Measurements from ENCODE around the gene DGKD.

Gene DGKD

DNA sequence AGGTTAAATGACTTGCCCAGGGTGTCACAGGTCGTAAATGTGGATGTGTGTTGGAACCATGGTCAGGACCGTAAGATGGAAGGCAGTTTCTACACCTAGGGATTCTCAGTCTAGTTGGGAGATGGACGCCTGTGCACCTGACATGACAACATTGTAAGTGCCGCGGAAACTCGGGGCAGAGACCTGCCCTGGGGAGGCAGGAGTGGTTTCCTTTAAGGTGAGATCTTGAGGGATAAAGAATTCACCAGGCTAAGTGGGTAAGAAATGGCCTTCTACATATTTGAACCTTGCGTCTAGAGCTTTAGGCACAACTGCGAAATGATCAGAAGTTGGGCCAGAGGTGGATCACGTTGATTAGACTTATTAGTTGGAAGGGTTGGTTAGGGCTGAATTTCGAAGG, 1.6 kb downstream of the DGKD start:
- Histone ChIP-seq H3K4me2 (ENCODE audit: low read length) (peak overlapping the region; percentile 98; the same call in 1 of the 2 replicates), H3K79me2 (ENCODE audit: low read length) (peaks cover 39% of the 10 kb centered on the region), H3K9ac (ENCODE audit: low read length) (no peak overlapping the region), H4K20me1 (ENCODE audit: insufficient read depth, low read length) (peaks cover 6% of the 10 kb centered on the region; the same call in 1 of the 2 replicates), H2AFZ (ENCODE audit: low read depth, low read length) (no peak overlapping the region), H3K4me1 (ENCODE audit: low read length) (peaks cover 8% of the 10 kb centered on the region), H3K4me3 (ENCODE audit: low read length) (no peak overlapping the region), H3K27ac (ENCODE audit: low read length) (no peak overlapping the region), H3K9me3 (ENCODE audit: insufficient read depth, low read length) (no peaks in the 10 kb centered on the region), H3K36me3 (replicated peaks; ENCODE audit: low read depth, low read length) (peaks cover 4% of the 10 kb centered on the region), H3K27me3 (ENCODE audit: low read depth, low read length) (no peaks in the 10 kb centered on the region)
- TF ChIP-seq EZH2phosphoT487 (IDR thresholded peaks at IDR 0.05; ENCODE audit: low read depth), result no peak
- TF ChIP-seq, protein P1, sequence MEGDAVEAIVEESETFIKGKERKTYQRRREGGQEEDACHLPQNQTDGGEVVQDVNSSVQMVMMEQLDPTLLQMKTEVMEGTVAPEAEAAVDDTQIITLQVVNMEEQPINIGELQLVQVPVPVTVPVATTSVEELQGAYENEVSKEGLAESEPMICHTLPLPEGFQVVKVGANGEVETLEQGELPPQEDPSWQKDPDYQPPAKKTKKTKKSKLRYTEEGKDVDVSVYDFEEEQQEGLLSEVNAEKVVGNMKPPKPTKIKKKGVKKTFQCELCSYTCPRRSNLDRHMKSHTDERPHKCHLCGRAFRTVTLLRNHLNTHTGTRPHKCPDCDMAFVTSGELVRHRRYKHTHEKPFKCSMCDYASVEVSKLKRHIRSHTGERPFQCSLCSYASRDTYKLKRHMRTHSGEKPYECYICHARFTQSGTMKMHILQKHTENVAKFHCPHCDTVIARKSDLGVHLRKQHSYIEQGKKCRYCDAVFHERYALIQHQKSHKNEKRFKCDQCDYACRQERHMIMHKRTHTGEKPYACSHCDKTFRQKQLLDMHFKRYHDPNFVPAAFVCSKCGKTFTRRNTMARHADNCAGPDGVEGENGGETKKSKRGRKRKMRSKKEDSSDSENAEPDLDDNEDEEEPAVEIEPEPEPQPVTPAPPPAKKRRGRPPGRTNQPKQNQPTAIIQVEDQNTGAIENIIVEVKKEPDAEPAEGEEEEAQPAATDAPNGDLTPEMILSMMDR (IDR thresholded peaks at IDR 0.05; ENCODE audit: low read depth, low read length), result no peak

DNA sequence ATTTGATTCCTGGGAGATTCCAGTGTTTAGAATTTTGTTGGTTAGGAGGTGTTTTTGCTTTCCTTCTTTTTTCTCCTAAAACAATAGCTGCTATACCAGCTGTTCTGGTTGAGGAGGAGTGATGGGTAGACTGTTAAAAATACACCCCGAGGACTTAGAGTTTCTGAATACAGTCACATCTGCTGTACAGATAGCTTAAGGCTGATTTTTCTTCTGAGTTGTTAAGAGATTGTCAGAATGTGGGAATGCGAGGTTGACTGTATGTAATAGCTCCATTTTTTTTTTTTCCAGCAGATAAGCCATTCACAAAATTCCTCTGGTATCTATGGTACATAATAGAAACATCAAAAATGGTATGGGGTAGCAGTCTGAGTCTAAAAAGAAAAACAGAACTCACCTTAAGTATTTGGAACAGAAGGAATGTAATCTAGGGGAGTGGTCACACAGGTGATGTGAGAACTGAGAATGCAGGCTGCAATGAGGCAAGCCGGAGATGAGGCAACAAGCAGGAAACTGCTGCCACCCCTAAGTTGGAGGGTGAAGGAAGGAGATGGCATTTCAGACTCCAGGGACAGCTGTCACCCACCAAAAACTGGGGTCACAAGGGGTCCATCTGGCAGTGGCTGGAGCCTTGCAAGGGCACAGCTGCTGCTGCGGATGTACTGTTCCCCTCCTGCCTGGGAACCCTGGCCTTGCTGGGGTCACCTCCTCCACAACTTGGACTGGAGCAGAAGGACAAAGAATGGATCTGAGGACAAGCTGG, 2.4 kb downstream of the DGKD start:
- Histone ChIP-seq H3K36me3 (replicated peaks; ENCODE audit: low read depth, low read length) (peaks cover 4% of the 10 kb centered on the region), H3K27me3 (ENCODE audit: low read depth, low read length) (no peaks in the 10 kb centered on the region), H3K27ac (ENCODE audit: low read length) (no peak overlapping the region), H3K9ac (ENCODE audit: low read length) (no peak overlapping the region), H3K4me3 (ENCODE audit: low read length) (no peak overlapping the region), H3K4me2 (ENCODE audit: low read length) (no peak overlapping the region), H3K9me3 (ENCODE audit: insufficient read depth, low read length) (no peaks in the 10 kb centered on the region), H4K20me1 (ENCODE audit: insufficient read depth, low read length) (peaks cover 6% of the 10 kb centered on the region; the same call in 1 of the 2 replicates), H3K4me1 (ENCODE audit: low read length) (peaks cover 8% of the 10 kb centered on the region), H3K79me2 (ENCODE audit: low read length) (peaks cover 44% of the 10 kb centered on the region), H2AFZ (ENCODE audit: low read depth, low read length) (no peak overlapping the region)
- TF ChIP-seq, protein P1 (IDR thresholded peaks at IDR 0.05; ENCODE audit: low read depth, low read length), result no peak
- TF ChIP-seq EZH2phosphoT487 (IDR thresholded peaks at IDR 0.05; ENCODE audit: low read depth), result no peak

DNA sequence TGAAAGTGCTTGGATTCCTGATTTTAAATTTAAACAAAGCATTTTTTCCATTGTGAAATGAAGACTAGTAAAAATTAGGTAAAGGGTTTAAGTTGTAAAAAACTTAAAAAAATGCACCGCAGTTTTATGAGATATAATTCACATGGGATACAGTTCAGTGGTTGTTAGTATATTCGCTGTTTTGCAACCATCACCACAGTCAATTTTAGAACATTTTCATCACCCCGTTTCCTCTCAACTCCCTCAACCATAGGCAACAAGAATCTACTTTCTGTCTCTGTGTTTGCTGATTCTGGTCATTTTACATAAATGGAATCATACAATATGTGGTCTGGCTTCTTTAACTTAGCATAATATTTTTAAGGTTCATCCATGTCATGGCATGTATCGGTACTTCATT, 4.0 kb downstream of the DGKD start:
- Histone ChIP-seq H3K4me1 (ENCODE audit: low read length) (peaks cover 8% of the 10 kb centered on the region), H3K36me3 (replicated peaks; ENCODE audit: low read depth, low read length) (peaks cover 4% of the 10 kb centered on the region), H4K20me1 (ENCODE audit: insufficient read depth, low read length) (peaks cover 6% of the 10 kb centered on the region; the same call in 1 of the 2 replicates), H3K27me3 (ENCODE audit: low read depth, low read length) (no peaks in the 10 kb centered on the region), H3K9ac (ENCODE audit: low read length) (no peak overlapping the region), H3K27ac (ENCODE audit: low read length) (no peak overlapping the region), H3K9me3 (ENCODE audit: insufficient read depth, low read length) (no peaks in the 10 kb centered on the region), H2AFZ (ENCODE audit: low read depth, low read length) (no peak overlapping the region), H3K4me3 (ENCODE audit: low read length) (no peak overlapping the region), H3K4me2 (ENCODE audit: low read length) (no peak overlapping the region), H3K79me2 (ENCODE audit: low read length) (peaks cover 44% of the 10 kb centered on the region)
- TF ChIP-seq EZH2phosphoT487 (IDR thresholded peaks at IDR 0.05; ENCODE audit: low read depth), result no peak
- TF ChIP-seq, protein P1 (IDR thresholded peaks at IDR 0.05; ENCODE audit: low read depth, low read length), result no peak

DNA sequence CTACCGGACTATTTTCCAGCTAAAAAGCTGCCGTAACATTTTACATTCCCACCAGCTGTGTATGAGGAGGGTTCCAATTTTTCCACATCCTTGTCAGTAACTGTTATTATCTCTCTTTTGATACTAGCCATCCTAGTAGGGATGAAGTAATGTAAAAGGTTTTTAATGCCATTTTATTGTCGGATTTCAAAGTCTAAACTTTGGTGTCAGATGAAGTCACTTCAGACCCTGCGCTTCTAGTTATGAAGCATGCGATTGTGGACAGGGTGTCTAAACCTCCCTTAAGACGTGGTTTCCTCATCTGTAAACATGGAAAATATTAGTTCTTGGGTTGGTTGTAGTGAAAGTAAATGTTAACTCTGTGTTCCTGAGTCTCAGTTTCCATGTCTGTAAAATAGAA, 4.7 kb downstream of the DGKD start:
- TF ChIP-seq EZH2phosphoT487 (IDR thresholded peaks at IDR 0.05; ENCODE audit: low read depth), result no peak
- TF ChIP-seq, protein P1 (IDR thresholded peaks at IDR 0.05; ENCODE audit: low read depth, low read length), result no peak
- H3K9me3 ChIP-seq (ENCODE audit: insufficient read depth, low read length), result no peaks in the 10 kb centered on the region
- H3K9ac ChIP-seq (ENCODE audit: low read length), result no peak overlapping the region
- H3K79me2 ChIP-seq (ENCODE audit: low read length), result peaks cover 44% of the 10 kb centered on the region
- H3K36me3 ChIP-seq (replicated peaks; ENCODE audit: low read depth, low read length), result peaks cover 10% of the 10 kb centered on the region
- no peaks in the 10 kb centered on the region for H3K27me3 ChIP-seq (ENCODE audit: low read depth, low read length)
- peaks cover 8% of the 10 kb centered on the region for H3K4me1 ChIP-seq (ENCODE audit: low read length)
- H3K4me2 ChIP-seq (ENCODE audit: low read length), result no peak overlapping the region
- H3K4me3 ChIP-seq (ENCODE audit: low read length), result no peak overlapping the region
- peaks cover 6% of the 10 kb centered on the region; the same call in 1 of the 2 replicates for H4K20me1 ChIP-seq (ENCODE audit: insufficient read depth, low read length)
- no peak overlapping the region for H3K27ac ChIP-seq (ENCODE audit: low read length)
- no peak overlapping the region for H2AFZ ChIP-seq (ENCODE audit: low read depth, low read length)

All from OCI-LY3 (cell line).